Activated T-helper 1 cell treated with anti-CD3 and anti-CD28 coated beads, Interleukin-12 subunit alpha, Interleukin-12 subunit beta, Interleukin-2, Interleukin-4 antibody, amounts not matched to agents 30 ng/mL and 10 ng/mL and 1 ng/mL, durations not matched to agents 14 hours and 24 hours and 36 hours (primary cell): ENCODE results near the gene LSP1. TPM values are rescaled to one million over a fixed set of nuclear protein-coding genes. Genes with fewer than 3 reads are reported as not detected.
A peak's percentile ranks its signal among the peaks of the same experiment; 100 is the strongest.
"Not testable (repeated sequence)": the region's sequence is repeated elsewhere in the genome, so short reads cannot be mapped to it uniquely, and the experiment has no call there.

Experiments
- DNase-seq: peaks from one replicate; pipeline ENCODE4 v3.0.0; 2021; ENCODE audit warnings: low spot score
- H3K27ac Mint-ChIP-seq: one replicate; pipeline ENCODE4 v1.8.0; 2021; ENCODE audit warnings: mild to moderate bottlenecking, mixed read lengths
- H3K27me3 Mint-ChIP-seq: one replicate; pipeline ENCODE4 v1.8.0; 2022; ENCODE audit warnings: mild to moderate bottlenecking, moderate library complexity, mixed read lengths; ENCODE audit not compliant: insufficient read depth
- H3K36me3 Mint-ChIP-seq: one replicate; pipeline ENCODE4 v1.8.0; 2021; ENCODE audit warnings: low read depth, mixed read lengths
- H3K4me1 Mint-ChIP-seq: one replicate; pipeline ENCODE4 v1.8.0; 2021; ENCODE audit warnings: low read depth, mixed read lengths
- H3K4me3 Mint-ChIP-seq: one replicate; pipeline ENCODE4 v1.8.0; 2021; ENCODE audit warnings: mild to moderate bottlenecking, moderate library complexity, mixed read lengths
- H3K9me3 Mint-ChIP-seq: one replicate; pipeline ENCODE4 v1.8.0; 2021; ENCODE audit warnings: mixed read lengths
- intact Hi-C: fragments of 100-400 bp; cut with micrococcal nuclease; formaldehyde crosslinking; loops from one replicate; pipeline ENCODE4 v1.15.1; 2024
- total RNA-seq: library from RNA; stranded (reverse); gene quantifications from 2 replicates; pipeline ENCODE4 v1.2.3, GENCODE V29; 2022

The LSP1 gene
- total RNA-seq, 1 donor from 2014 or later, result 262 TPM

DNA sequence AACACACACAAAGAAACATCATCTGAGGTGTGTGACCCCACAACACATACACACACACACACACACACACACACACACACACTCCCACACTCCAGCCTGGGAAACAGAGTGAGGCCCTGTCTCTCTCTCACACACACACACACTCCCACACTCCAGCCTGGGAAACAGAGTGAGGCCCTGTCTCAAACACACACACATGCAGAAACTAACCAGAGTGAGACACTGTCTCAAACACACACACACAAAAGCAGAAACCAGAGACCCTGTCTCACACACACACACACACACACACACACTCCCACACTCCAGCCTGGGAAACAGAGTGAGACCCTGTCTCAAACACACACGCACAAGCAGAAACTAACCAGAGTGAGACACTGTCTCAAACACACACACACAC, 86.9 kb downstream of the LSP1 start:
- not testable (repeated sequence) for H3K27me3 Mint-ChIP-seq, DNase-seq, H3K4me1 Mint-ChIP-seq, H3K9me3 Mint-ChIP-seq, H3K4me3 Mint-ChIP-seq, H3K36me3 Mint-ChIP-seq
- peak overlapping the region; percentile 73 for H3K27ac Mint-ChIP-seq
- intact Hi-C loops, result loop anchor here (1.0 kb wide), 1 partner anchor 24 kb away; no protein-coding TSS in a partner anchor

Other genes starting within 250 kb of the LSP1 start
- not detected in 2 replicates for gene KRTAP5-3, start 244.6 kb upstream of the LSP1 start, total RNA-seq
- gene KRTAP5-4, start 230.9 kb upstream of the LSP1 start, total RNA-seq, result not detected in 2 replicates
- not detected in 2 replicates for gene KRTAP5-5, start 223.3 kb upstream of the LSP1 start, total RNA-seq
- gene KRTAP5-6, start 155.9 kb upstream of the LSP1 start, total RNA-seq, result not detected in 2 replicates
- 0.32 and 0.52 TPM in 2 replicates for gene IFITM10, start 102.5 kb upstream of the LSP1 start, total RNA-seq
- 84.2 and 92.1 TPM in 2 replicates for gene CTSD, start 89.2 kb upstream of the LSP1 start, total RNA-seq
- not detected in 2 replicates for gene SYT8, start 18.1 kb upstream of the LSP1 start, total RNA-seq
- not detected in 2 replicates for gene TNNI2, start 14.1 kb upstream of the LSP1 start, total RNA-seq
- 0.05 TPM in 1 of 2 replicates, not detected in the other for gene PRR33, start 38.8 kb downstream of the LSP1 start, total RNA-seq
- gene TNNT3, start 66.6 kb downstream of the LSP1 start, total RNA-seq, result 0.64 and 0.70 TPM in 2 replicates
- 58.5 and 69.3 TPM in 2 replicates for gene MRPL23, start 94.2 kb downstream of the LSP1 start, total RNA-seq
- not detected in 2 replicates for gene H19, start 144.8 kb downstream of the LSP1 start, total RNA-seq